C4-2B (cell line): ENCODE results near the gene CDYL.

Source experiments
- H3K27ac ChIP-seq: fragments of 450-650 bp; 2 replicates; pipeline ENCODE4 v1.5.1; 2017
- ZFX ChIP-seq: fragments of 450-650 bp; IDR thresholded peaks from 2 replicates; pipeline ENCODE4 v1.6.1; 2017
- TF ChIP-seq, protein P1 (sequence below): fragments of 450-650 bp; conservative IDR thresholded peaks from 2 replicates; pipeline ENCODE4 v1.5.1; 2017; ENCODE audit warnings: mild to moderate bottlenecking

CDYL gene

GRCh38 chr6:4920914-4921410 is 144.8 kb downstream of the CDYL start:
- no peak overlapping the region for H3K27ac ChIP-seq
- TF ChIP-seq, protein P1, sequence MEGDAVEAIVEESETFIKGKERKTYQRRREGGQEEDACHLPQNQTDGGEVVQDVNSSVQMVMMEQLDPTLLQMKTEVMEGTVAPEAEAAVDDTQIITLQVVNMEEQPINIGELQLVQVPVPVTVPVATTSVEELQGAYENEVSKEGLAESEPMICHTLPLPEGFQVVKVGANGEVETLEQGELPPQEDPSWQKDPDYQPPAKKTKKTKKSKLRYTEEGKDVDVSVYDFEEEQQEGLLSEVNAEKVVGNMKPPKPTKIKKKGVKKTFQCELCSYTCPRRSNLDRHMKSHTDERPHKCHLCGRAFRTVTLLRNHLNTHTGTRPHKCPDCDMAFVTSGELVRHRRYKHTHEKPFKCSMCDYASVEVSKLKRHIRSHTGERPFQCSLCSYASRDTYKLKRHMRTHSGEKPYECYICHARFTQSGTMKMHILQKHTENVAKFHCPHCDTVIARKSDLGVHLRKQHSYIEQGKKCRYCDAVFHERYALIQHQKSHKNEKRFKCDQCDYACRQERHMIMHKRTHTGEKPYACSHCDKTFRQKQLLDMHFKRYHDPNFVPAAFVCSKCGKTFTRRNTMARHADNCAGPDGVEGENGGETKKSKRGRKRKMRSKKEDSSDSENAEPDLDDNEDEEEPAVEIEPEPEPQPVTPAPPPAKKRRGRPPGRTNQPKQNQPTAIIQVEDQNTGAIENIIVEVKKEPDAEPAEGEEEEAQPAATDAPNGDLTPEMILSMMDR: no peak
- TF ChIP-seq ZFX: no peak

GRCh38 chr6:4922488-4923037 is 146.4 kb downstream of the CDYL start:
- TF ChIP-seq, protein P1: no peak
- TF ChIP-seq ZFX: no peak
- no peak overlapping the region for H3K27ac ChIP-seq

- no peak overlapping the region for H3K27ac ChIP-seq
- no peak for TF ChIP-seq ZFX
- TF ChIP-seq, protein P1: no peak
Measured at GRCh38 chr6:4923081-4923480, 146.9 kb downstream of the CDYL start.

GRCh38 chr6:4924661-4925271 is 148.6 kb downstream of the CDYL start:
- no peak overlapping the region for H3K27ac ChIP-seq
- TF ChIP-seq, protein P1: no peak
- TF ChIP-seq ZFX: no peak

GRCh38 chr6:4925580-4925979 is 149.4 kb downstream of the CDYL start:
- TF ChIP-seq, protein P1: no peak
- TF ChIP-seq ZFX: no peak
- H3K27ac ChIP-seq: no peak overlapping the region

DNA sequence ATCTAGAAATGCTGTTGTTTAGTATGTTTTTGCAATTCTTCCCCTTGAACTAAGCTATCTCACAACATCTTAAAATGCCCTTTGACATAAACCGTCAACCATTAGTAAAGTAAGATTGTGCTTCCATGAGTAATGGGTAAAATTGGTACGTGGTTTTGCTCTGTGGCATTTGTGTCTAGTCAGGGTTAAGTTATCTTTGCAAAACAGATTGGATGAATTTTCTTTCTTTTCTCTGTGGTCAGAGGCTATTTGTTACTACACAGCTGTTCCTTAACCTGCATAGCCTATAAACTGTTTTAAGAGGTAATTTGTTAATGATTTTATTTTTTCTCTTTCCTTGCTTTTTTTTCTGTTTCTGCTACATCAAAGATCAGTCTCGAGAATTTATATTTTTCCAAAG is 152.2 kb downstream of the CDYL start:
- H3K27ac ChIP-seq: no peak overlapping the region
- TF ChIP-seq, protein P1: no peak
- TF ChIP-seq ZFX: no peak

- no peak for TF ChIP-seq ZFX
- TF ChIP-seq, protein P1: no peak
Measured at GRCh38 chr6:4929097-4929718, 153.0 kb downstream of the CDYL start.

More at GRCh38 chr6:4929097-4929718, 153.0 kb downstream of the CDYL start:
- no peak overlapping the region for H3K27ac ChIP-seq
